ENCODE data around the gene TTLL5. TPM values are rescaled to one million over a fixed set of nuclear protein-coding genes. Genes with fewer than 3 reads are reported as not detected.

Gene TTLL5
- 15.1 TPM for total RNA-seq
- long read RNA-seq, partial matches to known transcripts = 4 of 8 reads
- long read RNA-seq, other reads (novel, unspliced or antisense) = 4 of 8 reads

GRCh38 chr14:75660630-75661498 lies at the start of gene TTLL5, which contains the start of gene ERG28:
Gene TTLL5 (plus strand): TSS chr14:75661246. CDS start chr14:75663150, 1,904 bp downstream.
Gene ERG28 (minus strand): TSS chr14:75660876. CDS start chr14:75657502, 3,374 bp downstream.
- ATAC-seq (ENCODE audit: poor library complexity) = peak; percentile 97
- intact Hi-C loops (cut with DNase I) = no loop called here
- DNase-seq = peak; percentile 98

GRCh38 chr14:75612157-75612556 lies 48.9 kb upstream of the TTLL5 start:
- DNase-seq (no peak), ATAC-seq (ENCODE audit: poor library complexity) (no peak)
- intact Hi-C loops (cut with DNase I) = no loop called here

- DNase-seq (no peak), ATAC-seq (ENCODE audit: poor library complexity) (no peak)
- intact Hi-C loops (cut with DNase I) = no loop called here
Measured at GRCh38 chr14:75614179-75614578, 46.9 kb upstream of the TTLL5 start.

GRCh38 chr14:75615200-75615599 lies 45.8 kb upstream of the TTLL5 start:
- intact Hi-C loops (cut with DNase I) = no loop called here
- ATAC-seq (ENCODE audit: poor library complexity) (peak; percentile 65), DNase-seq (peak; percentile 51)

GRCh38 chr14:75619548-75619947 lies 41.5 kb upstream of the TTLL5 start:
- ATAC-seq (ENCODE audit: poor library complexity) (no peak), DNase-seq (no peak)
- intact Hi-C loops (cut with DNase I) = no loop called here

- intact Hi-C loops (cut with DNase I) = no loop called here
- no peak for ATAC-seq (ENCODE audit: poor library complexity)
- no peak for DNase-seq
Measured at GRCh38 chr14:75625034-75625433, 36.0 kb upstream of the TTLL5 start.

GRCh38 chr14:75626396-75626795 lies 34.6 kb upstream of the TTLL5 start:
- intact Hi-C loops (cut with DNase I) = no loop called here
- DNase-seq (no peak), ATAC-seq (ENCODE audit: poor library complexity) (no peak)

- intact Hi-C loops (cut with DNase I) = no loop called here
- DNase-seq (no peak), ATAC-seq (ENCODE audit: poor library complexity) (no peak)
Measured at GRCh38 chr14:75626863-75627262, 34.2 kb upstream of the TTLL5 start.

- ATAC-seq (ENCODE audit: poor library complexity) = no peak
- DNase-seq = no peak
- intact Hi-C loops (cut with DNase I) = no loop called here
Measured at GRCh38 chr14:75627406-75627805, 33.6 kb upstream of the TTLL5 start.

GRCh38 chr14:75628816-75629215 lies 32.2 kb upstream of the TTLL5 start:
- ATAC-seq (ENCODE audit: poor library complexity) (no peak), DNase-seq (no peak)
- intact Hi-C loops (cut with DNase I) = no loop called here

GRCh38 chr14:75630695-75631452 lies 30.2 kb upstream of the TTLL5 start:
- ATAC-seq (ENCODE audit: poor library complexity) (no peak), DNase-seq (no peak)

GRCh38 chr14:75631453-75631831 lies 29.6 kb upstream of the TTLL5 start:
- intact Hi-C loops (cut with DNase I) = no loop called here

More at GRCh38 chr14:75630695-75631452, 30.2 kb upstream of the TTLL5 start:
- intact Hi-C loops (cut with DNase I) = no loop called here

GRCh38 chr14:75634848-75635247 lies 26.2 kb upstream of the TTLL5 start:
- intact Hi-C loops (cut with DNase I) = no loop called here
- DNase-seq (no peak), ATAC-seq (ENCODE audit: poor library complexity) (no peak)

More at GRCh38 chr14:75631453-75631831, 29.6 kb upstream of the TTLL5 start:
- ATAC-seq (ENCODE audit: poor library complexity) (no peak), DNase-seq (no peak)

GRCh38 chr14:75636100-75636692 lies 24.9 kb upstream of the TTLL5 start:
- no peak for ATAC-seq (ENCODE audit: poor library complexity)
- no peak for DNase-seq
- intact Hi-C loops (cut with DNase I) = no loop called here

GRCh38 chr14:75640876-75641275 lies 20.2 kb upstream of the TTLL5 start:
- no peak for ATAC-seq (ENCODE audit: poor library complexity)
- DNase-seq = no peak
- intact Hi-C loops (cut with DNase I) = no loop called here

GRCh38 chr14:75643985-75644384 lies 17.1 kb upstream of the TTLL5 start:
- no peak for DNase-seq
- ATAC-seq (ENCODE audit: poor library complexity) = no peak
- intact Hi-C loops (cut with DNase I) = no loop called here

GRCh38 chr14:75645056-75645455 lies 16.0 kb upstream of the TTLL5 start:
- no peak for ATAC-seq (ENCODE audit: poor library complexity)
- intact Hi-C loops (cut with DNase I) = no loop called here
- no peak for DNase-seq

GRCh38 chr14:75646762-75647161 lies 14.3 kb upstream of the TTLL5 start:
- no peak for DNase-seq
- no peak for ATAC-seq (ENCODE audit: poor library complexity)
- intact Hi-C loops (cut with DNase I) = no loop called here

- DNase-seq (peak; percentile 60), ATAC-seq (ENCODE audit: poor library complexity) (peak; percentile 76)
- intact Hi-C loops (cut with DNase I) = no loop called here
Measured at GRCh38 chr14:75647640-75648039, 13.4 kb upstream of the TTLL5 start.
